BJ (cell line): Measurements from ENCODE around the gene FGF11. TPM values are rescaled to one million over a fixed set of nuclear protein-coding genes. Genes with fewer than 3 reads are reported as not detected.

Experiments
- CTCF ChIA-PET: fragments of 350-600 bp; formaldehyde crosslinking; extraction: SDS; loops from one replicate; lab custom pipeline; 2021; ENCODE audit warnings: antibody characterized with exemption, inconsistent platforms; lab: Yijun Ruan, JAX
- POLR2A ChIA-PET: fragments of 300-600 bp; sonication (Branson Sonifier 250); formaldehyde crosslinking; extraction: SDS; loops from one replicate; lab custom pipeline; 2021; ENCODE audit warnings: antibody characterized with exemption; lab: Charles Lee
- DNase-seq: peaks from one replicate; pipeline ENCODE4 v3.0.0-alpha.2; 2011; ENCODE audit warnings: low read depth
- H3K27me3 ChIP-seq: 2 replicates; pipeline ENCODE4 v1.6.0; 2011; ENCODE audit warnings: low read length; ENCODE audit not compliant: control insufficient read depth, insufficient read depth
- H3K36me3 ChIP-seq: 2 replicates; pipeline ENCODE4 v1.5.1; 2011; ENCODE audit warnings: low read length; ENCODE audit not compliant: control insufficient read depth, insufficient read depth
- H3K4me3 ChIP-seq: 2 replicates; pipeline ENCODE4 v1.5.1; 2011; ENCODE audit warnings: low read depth, mild to moderate bottlenecking, control low read depth, low read length
- CTCF ChIP-seq: IDR thresholded peaks from 2 replicates; pipeline ENCODE4 v1.5.1; 2011; ENCODE audit warnings: low read depth, mild to moderate bottlenecking, control low read depth, inconsistent platforms, low read length, moderate library complexity; ENCODE audit not compliant: insufficient read depth
- polyA plus RNA-seq: library from polyadenylated mRNA; depleted of rRNA; stranded (reverse); fragments of >200 nt; gene quantifications from 2 replicates; pipeline ENCODE4 v1.2.3, GENCODE V29; 2011

Gene FGF11
- polyA plus RNA-seq, 1 experiment: 0.98 TPM

GRCh38 chr17:7464081-7464480 lies 24.8 kb downstream of the FGF11 start:
- ChIA-PET CTCF (interaction anchor here (0.6 to 0.9 kb wide), 2 partner anchors 23 to 245 kb away, joined by 3 read pairs; no protein-coding TSS in a partner anchor), POLR2A (no interaction called here)

GRCh38 chr17:7465597-7466275 lies 26.4 kb downstream of the FGF11 start:
- POLR2A ChIA-PET: no interaction called here
- no peaks in the 10 kb centered on the region for H3K27me3 ChIP-seq
- CTCF ChIA-PET: interaction anchor here (0.6 to 1.4 kb wide), 6 partner anchors 14 to 281 kb away, joined by 3 to 4 read pairs (median 3); partner anchors contain the start of gene ZBTB4

More at GRCh38 chr17:7464081-7464480, 24.8 kb downstream of the FGF11 start:
- no peaks in the 10 kb centered on the region for H3K27me3 ChIP-seq
- no peak for DNase-seq
- TF ChIP-seq CTCF: no peak
- peaks cover 43% of the 10 kb centered on the region for H3K36me3 ChIP-seq
- no peak overlapping the region for H3K4me3 ChIP-seq

GRCh38 chr17:7466318-7466638 lies 27.0 kb downstream of the FGF11 start:
- no peaks in the 10 kb centered on the region for H3K27me3 ChIP-seq
- H3K36me3 ChIP-seq: peaks cover 42% of the 10 kb centered on the region
- H3K4me3 ChIP-seq: no peak overlapping the region
- POLR2A ChIA-PET: no interaction called here
- no peak for DNase-seq
- CTCF ChIA-PET: interaction anchor here (0.6 to 1.4 kb wide), 5 partner anchors 34 to 282 kb away, joined by 3 to 4 read pairs (median 3); no protein-coding TSS in a partner anchor
- no peak for TF ChIP-seq CTCF

More at GRCh38 chr17:7465597-7466275, 26.4 kb downstream of the FGF11 start:
- no peak for TF ChIP-seq CTCF
- no peak overlapping the region for H3K4me3 ChIP-seq
- DNase-seq: no peak
- H3K36me3 ChIP-seq: peaks cover 43% of the 10 kb centered on the region

- DNase-seq: no peak
- POLR2A ChIA-PET: interaction anchor here (0.6 kb wide), 1 partner anchor 16 kb away, joined by 3 read pairs; no protein-coding TSS in a partner anchor
- no peaks in the 10 kb centered on the region for H3K27me3 ChIP-seq
- H3K36me3 ChIP-seq: peaks cover 37% of the 10 kb centered on the region
- CTCF ChIA-PET: interaction anchor here (0.6 to 1.4 kb wide), 4 partner anchors 19 to 282 kb away, joined by 3 to 4 read pairs (median 3); no protein-coding TSS in a partner anchor
- no peak overlapping the region for H3K4me3 ChIP-seq
- no peak for TF ChIP-seq CTCF
These were observed 27.5 kb downstream of the FGF11 start for GRCh38 chr17:7466639-7467341.

- DNase-seq: no peak
- CTCF ChIA-PET: interaction anchor here (1.2 to 1.4 kb wide), 3 partner anchors 20 to 109 kb away, joined by 3 to 4 read pairs (median 3); no protein-coding TSS in a partner anchor
- no peak for TF ChIP-seq CTCF
- Histone ChIP-seq H3K27me3 (no peaks in the 10 kb centered on the region), H3K4me3 (no peak overlapping the region), H3K36me3 (peaks cover 31% of the 10 kb centered on the region)
- POLR2A ChIA-PET: no interaction called here
These were observed 28.2 kb downstream of the FGF11 start for GRCh38 chr17:7467498-7467897.
